Right lobe of liver (tissue), 4 donors: ENCODE measurements around the gene MNAT1.

ENCODE experiments used
- CTCF ChIP-seq, 4 donors: fragments of 200-600 bp in 3 of 4; fragments of 450-650 bp in 1 of 4; IDR thresholded peaks; one replicate each; pipeline versions ENCODE4 v1.5.1 to v1.8.0; 2016 to 2022; ENCODE audit warnings: antibody characterized with exemption in 4 of 4, mild to moderate bottlenecking in 2 of 4
- POLR2A ChIP-seq: fragments of 450-650 bp; IDR thresholded peaks from one replicate; pipeline ENCODE4 v1.6.1; 2017; ENCODE audit warnings: antibody characterized with exemption, mild to moderate bottlenecking
- donor health status: DM: no; HTN: no; CAD: no.
- donor health status: DM: no; HTN: no; CAD: no.
- donor health status: DM: no; HTN: yes; CAD: no.

GRCh38 chr14:60734465-60735242 lies at the start of gene MNAT1:
- TF ChIP-seq POLR2A (peak; percentile 22), CTCF (IDR thresholded peaks at IDR 0.05) (no peak)
